Activated CD8-positive, alpha-beta memory T cell treated with anti-CD3 and anti-CD28 coated beads, Interleukin-2, amount 10 ng/mL, durations not matched to agents 7 days and 5 days (primary cell): ENCODE data around the gene DIDO1. TPM values are rescaled to one million over a fixed set of nuclear protein-coding genes. Genes with fewer than 3 reads are reported as not detected.
"Not testable (repeated sequence)": the region's sequence is repeated elsewhere in the genome, so short reads cannot be mapped to it uniquely, and the experiment has no call there.

ENCODE experiments used
- ATAC-seq: fragments of 150-1000 bp; cut with Tn5 transposase; one replicate; pipeline ENCODE4 v1.10.0; 2021; ENCODE audit warnings: moderate library complexity
- CTCF ChIA-PET: fragments of 350-600 bp; sonication (Branson Sonifier 250); formaldehyde crosslinking; loops from one replicate; lab custom pipeline; 2021; ENCODE audit warnings: antibody characterized with exemption; lab: Charles Lee
- DNase-seq: peaks from one replicate; pipeline ENCODE4 v3.0.0-alpha.2; 2020
- H3K27ac Mint-ChIP-seq: one replicate; pipeline ENCODE4 v1.8.0; 2021; ENCODE audit warnings: mild to moderate bottlenecking, mixed read lengths
- H3K27me3 Mint-ChIP-seq: one replicate; pipeline ENCODE4 v1.8.0; 2021; ENCODE audit warnings: mixed read lengths
- H3K36me3 Mint-ChIP-seq: one replicate; pipeline ENCODE4 v1.8.0; 2021; ENCODE audit warnings: mild to moderate bottlenecking, mixed read lengths
- H3K4me1 Mint-ChIP-seq: one replicate; pipeline ENCODE4 v1.8.0; 2021; ENCODE audit warnings: mixed read lengths
- H3K4me3 Mint-ChIP-seq: one replicate; pipeline ENCODE4 v1.8.0; 2021; ENCODE audit warnings: mild to moderate bottlenecking, moderate library complexity, mixed read lengths
- H3K9me3 Mint-ChIP-seq: one replicate; pipeline ENCODE4 v1.8.0; 2022; ENCODE audit warnings: low read depth, mixed read lengths
- total RNA-seq, 2 experiments: library from RNA; stranded (reverse); gene quantifications; one replicate each; pipeline ENCODE4 v1.2.3, GENCODE V29; 2021

Gene DIDO1
- total RNA-seq, 2 experiments from 2014 or later = 64.6 to 87.0 TPM

- Mint-ChIP-seq H3K9me3 (no peaks in the 10 kb centered on the region), H3K36me3 (no peaks in the 10 kb centered on the region), H3K4me1 (peaks cover 11% of the 10 kb centered on the region), H3K4me3 (no peak overlapping the region), H3K27ac (no peak overlapping the region), H3K27me3 (peaks cover 15% of the 10 kb centered on the region)
- no peak for DNase-seq
- ATAC-seq = no peak
- CTCF ChIA-PET = interaction anchor here (1.7 kb wide), 1 partner anchor 41 kb away, joined by 4 read pairs; no protein-coding TSS in a partner anchor
Measured at GRCh38 chr20:62967628-62968351, 41.5 kb upstream of the DIDO1 start.

DNA sequence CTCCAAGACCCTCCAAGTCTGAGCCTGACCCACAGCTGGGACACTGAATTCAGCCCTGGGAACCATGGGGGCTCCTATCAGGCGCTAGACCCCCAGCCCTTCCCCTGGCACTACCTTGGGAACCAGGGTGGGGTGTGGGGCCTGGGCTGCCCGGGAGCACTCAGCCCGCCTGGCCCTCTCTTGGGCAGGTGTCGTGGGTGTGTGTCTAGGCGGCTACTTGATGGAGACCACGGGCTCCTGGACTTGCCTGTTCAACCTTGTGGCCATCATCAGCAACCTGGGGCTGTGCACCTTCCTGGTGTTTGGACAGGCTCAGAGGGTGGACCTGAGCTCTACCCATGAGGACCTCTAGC, 40.8 kb upstream of the DIDO1 start:
- no peaks in the 10 kb centered on the region for H3K9me3 Mint-ChIP-seq
- no peaks in the 10 kb centered on the region for H3K36me3 Mint-ChIP-seq

DNA sequence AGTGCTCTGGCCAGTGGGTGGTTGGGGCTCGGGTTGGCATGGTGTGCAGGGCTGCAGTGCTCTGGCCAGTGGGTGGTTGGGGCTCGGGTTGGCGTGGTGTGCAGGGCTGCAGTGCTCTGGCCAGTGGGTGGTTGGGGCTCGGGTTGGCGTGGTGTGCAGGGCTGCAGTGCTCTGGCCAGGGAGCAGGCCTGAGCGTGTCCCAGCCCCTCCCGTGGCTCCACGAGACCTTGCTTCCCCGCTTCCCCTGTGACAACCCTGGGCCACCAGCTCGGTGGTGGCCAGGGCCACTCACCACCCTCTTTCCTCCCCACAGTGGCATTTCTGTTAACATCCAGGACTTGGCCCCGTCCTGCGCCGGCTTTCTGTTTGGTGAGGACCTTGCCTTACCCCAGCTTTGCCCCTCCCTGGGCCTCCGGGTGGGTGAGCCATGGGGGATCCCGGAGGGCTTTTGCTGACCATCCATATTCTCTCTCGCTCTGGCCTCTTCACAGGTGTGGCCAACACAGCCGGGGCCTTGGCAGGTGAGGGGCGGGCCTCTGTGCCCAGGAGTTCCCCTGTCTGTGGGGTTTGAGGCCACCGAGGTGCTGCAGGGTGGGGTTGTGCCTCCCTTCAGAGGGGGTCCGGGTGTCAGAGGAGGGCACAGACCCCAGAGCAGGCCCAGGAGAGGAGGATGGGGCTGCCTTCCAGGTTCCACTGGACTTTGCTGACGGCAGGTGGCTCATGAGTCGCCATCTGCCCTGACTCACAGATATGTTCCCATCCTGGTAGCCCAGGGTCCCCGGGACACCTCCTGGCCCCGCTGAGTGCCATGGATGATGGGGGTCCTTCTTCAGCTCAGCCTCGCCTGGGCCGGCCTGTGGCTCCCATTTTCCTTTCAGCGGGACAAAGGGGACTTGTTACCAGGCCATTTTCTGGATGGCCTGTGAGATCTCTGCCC, 40.2 kb upstream of the DIDO1 start:
- CTCF ChIA-PET = no interaction called here
- no peak for ATAC-seq
- Mint-ChIP-seq H3K27me3 (peaks cover 5% of the 10 kb centered on the region), H3K36me3 (no peaks in the 10 kb centered on the region), H3K9me3 (no peaks in the 10 kb centered on the region), H3K4me1 (peaks cover under 1% of the 10 kb centered on the region), H3K4me3 (no peak overlapping the region), H3K27ac (no peak overlapping the region)
- DNase-seq = no peak

More for the DNA sequence above, 40.8 kb upstream of the DIDO1 start:
- ATAC-seq (no peak), DNase-seq (no peak)
- no peak overlapping the region for H3K27ac Mint-ChIP-seq
- no peak overlapping the region for H3K4me3 Mint-ChIP-seq
- peaks cover 11% of the 10 kb centered on the region for H3K27me3 Mint-ChIP-seq
- CTCF ChIA-PET = no interaction called here
- peaks cover 7% of the 10 kb centered on the region for H3K4me1 Mint-ChIP-seq

GRCh38 chr20:62965363-62965771, 39.1 kb upstream of the DIDO1 start:
- Mint-ChIP-seq H3K36me3 (no peaks in the 10 kb centered on the region), H3K4me1 (no peaks in the 10 kb centered on the region), H3K4me3 (no peak overlapping the region), H3K27me3 (peaks cover 2% of the 10 kb centered on the region), H3K9me3 (no peaks in the 10 kb centered on the region), H3K27ac (no peak overlapping the region)
- DNase-seq (no peak), ATAC-seq (no peak)
- CTCF ChIA-PET = interaction anchor here (0.5 to 1.5 kb wide), 2 partner anchors 64 to 96 kb away, joined by 4 to 5 read pairs; no protein-coding TSS in a partner anchor

DNA sequence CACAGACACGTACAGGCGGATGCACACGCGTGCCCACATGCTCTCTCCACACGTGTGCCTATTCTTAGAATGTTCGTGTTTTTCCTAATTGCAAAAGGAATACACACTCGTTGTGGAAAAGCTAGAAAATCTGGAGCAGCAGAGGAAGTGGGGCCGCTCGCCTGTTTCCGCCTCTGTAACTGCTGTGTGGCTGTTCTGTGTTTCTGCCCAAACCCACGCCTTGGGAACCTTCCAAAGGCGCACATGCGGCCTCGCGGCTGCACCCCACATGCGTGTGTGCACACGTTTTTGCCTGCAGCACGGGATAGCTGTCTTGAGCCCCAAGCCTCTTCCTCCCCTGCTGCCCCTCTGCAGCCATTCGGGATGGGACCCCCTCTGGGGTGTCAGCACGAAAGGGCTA, 38.4 kb upstream of the DIDO1 start:
- no peak overlapping the region for H3K4me3 Mint-ChIP-seq
- no peaks in the 10 kb centered on the region for H3K27me3 Mint-ChIP-seq
- H3K36me3 Mint-ChIP-seq = no peaks in the 10 kb centered on the region
- no peaks in the 10 kb centered on the region for H3K9me3 Mint-ChIP-seq
- no peak overlapping the region for H3K27ac Mint-ChIP-seq
- no peak for ATAC-seq
- CTCF ChIA-PET = interaction anchor here (1.5 kb wide), 1 partner anchor 63 kb away, joined by 5 read pairs; no protein-coding TSS in a partner anchor
- DNase-seq = no peak
- peaks cover 4% of the 10 kb centered on the region for H3K4me1 Mint-ChIP-seq

DNA sequence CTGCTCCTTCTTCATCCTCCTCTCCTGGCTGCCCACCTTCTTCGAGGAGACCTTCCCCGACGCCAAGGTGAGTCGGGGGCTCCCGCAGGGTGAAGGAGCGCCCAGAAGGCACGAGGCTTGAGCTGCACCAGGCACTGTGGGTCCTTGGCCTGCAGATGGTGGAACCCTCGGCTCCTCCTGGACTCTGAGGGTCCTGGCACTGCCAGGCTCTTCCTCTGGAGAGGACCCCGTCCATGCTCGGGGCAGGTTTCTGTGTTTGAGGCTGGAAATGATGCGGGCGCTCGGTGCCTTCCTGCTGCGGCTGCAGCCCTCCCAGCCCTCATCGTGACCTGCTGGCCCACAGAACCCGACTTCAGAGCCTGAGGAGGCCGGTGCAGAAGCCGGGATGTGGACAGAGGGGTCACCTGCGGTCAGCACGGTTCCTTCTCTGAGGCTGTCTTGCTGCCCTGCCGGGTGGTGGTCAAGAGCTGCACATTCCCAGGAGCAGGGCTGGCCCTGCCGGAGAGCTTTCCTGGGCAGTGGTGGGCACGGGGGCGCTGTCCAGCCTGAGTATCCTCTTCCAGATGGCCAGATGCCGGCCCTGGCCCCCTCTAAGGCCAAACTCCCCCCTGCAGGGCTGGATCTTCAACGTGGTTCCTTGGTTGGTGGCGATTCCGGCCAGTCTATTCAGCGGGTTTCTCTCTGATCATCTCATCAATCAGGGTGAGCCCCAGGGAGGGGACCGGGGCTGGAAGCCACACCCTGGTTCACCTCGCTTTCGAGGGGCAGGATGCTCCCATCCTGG, 37.5 kb upstream of the DIDO1 start:
- CTCF ChIA-PET = interaction anchor here (1.5 kb wide), 1 partner anchor 62 kb away, joined by 5 read pairs; no protein-coding TSS in a partner anchor
- ATAC-seq (no peak), DNase-seq (no peak)
- H3K4me3 Mint-ChIP-seq = no peak overlapping the region
- peaks cover 5% of the 10 kb centered on the region for H3K4me1 Mint-ChIP-seq
- no peaks in the 10 kb centered on the region for H3K36me3 Mint-ChIP-seq
- no peaks in the 10 kb centered on the region for H3K9me3 Mint-ChIP-seq
- H3K27ac Mint-ChIP-seq = no peak overlapping the region
- H3K27me3 Mint-ChIP-seq = no peaks in the 10 kb centered on the region

GRCh38 chr20:62962891-62963613, 36.7 kb upstream of the DIDO1 start:
- no peaks in the 10 kb centered on the region for H3K9me3 Mint-ChIP-seq
- H3K4me1 Mint-ChIP-seq = peaks cover 5% of the 10 kb centered on the region
- CTCF ChIA-PET = no interaction called here
- H3K36me3 Mint-ChIP-seq = no peaks in the 10 kb centered on the region
- ATAC-seq (no peak), DNase-seq (no peak)
- no peak overlapping the region for H3K4me3 Mint-ChIP-seq
- H3K27ac Mint-ChIP-seq = no peak overlapping the region
- no peaks in the 10 kb centered on the region for H3K27me3 Mint-ChIP-seq

DNA sequence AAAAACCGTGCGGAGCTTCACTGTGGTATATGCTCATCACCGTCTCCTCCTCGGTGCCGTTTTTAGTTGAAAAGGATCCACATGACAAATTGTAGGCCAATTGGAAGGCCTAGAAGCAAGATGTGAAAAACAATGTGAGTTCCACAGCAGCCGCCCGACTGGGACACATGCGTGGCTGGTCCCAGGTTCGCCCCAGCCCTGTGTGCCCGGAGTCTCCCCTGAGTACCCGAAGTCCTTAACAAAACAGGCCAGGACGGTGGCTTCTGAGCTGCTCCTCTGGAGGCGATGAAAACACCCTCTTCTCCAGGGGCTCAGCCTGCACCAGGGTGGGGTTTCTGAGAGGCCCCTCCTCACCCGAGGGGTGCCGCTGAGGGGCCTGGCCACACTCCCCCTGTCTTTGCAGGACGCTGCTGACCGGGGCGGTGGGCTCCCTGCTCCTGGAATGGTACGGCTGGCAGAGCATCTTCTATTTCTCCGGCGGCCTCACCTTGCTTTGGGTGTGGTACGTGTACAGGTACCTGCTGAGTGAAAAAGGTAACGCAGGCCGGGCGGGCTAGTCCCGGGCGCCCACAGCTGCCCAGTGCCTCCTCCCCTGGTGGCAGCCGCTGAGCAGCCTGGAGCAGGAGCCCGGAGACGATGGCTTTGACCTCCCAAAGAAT, 36.0 kb upstream of the DIDO1 start:
- H3K27ac Mint-ChIP-seq = no peak overlapping the region
- peaks cover 5% of the 10 kb centered on the region for H3K4me1 Mint-ChIP-seq
- no peak for DNase-seq
- no peaks in the 10 kb centered on the region for H3K9me3 Mint-ChIP-seq
- CTCF ChIA-PET = no interaction called here
- peaks cover 2% of the 10 kb centered on the region for H3K36me3 Mint-ChIP-seq
- no peak for ATAC-seq
- H3K4me3 Mint-ChIP-seq = no peak overlapping the region
- no peaks in the 10 kb centered on the region for H3K27me3 Mint-ChIP-seq

DNA sequence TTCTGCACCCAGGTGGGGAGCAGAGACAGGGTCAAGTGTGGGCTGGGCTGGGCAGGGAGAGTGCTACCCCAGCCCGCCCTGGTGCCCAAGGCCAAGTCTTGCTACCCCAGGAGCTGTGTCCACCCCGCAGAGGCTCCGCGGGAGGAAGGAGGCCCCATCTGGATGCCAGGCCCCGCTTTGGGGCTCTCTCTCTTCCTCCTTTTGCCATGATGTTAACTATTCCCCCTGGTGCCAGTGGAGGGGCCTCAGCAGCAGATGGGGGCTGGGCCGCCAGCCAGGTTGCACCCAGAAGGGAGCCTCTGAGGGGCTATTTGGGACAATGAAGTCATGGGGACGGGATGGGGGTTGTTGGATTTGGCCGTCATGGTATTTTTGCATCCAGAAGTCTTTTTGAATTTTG, 35.5 kb upstream of the DIDO1 start:
- no peaks in the 10 kb centered on the region for H3K9me3 Mint-ChIP-seq
- peaks cover 5% of the 10 kb centered on the region for H3K4me1 Mint-ChIP-seq
- CTCF ChIA-PET = no interaction called here
- no peak overlapping the region for H3K27ac Mint-ChIP-seq
- ATAC-seq (no peak), DNase-seq (no peak)
- peaks cover 2% of the 10 kb centered on the region for H3K36me3 Mint-ChIP-seq
- no peaks in the 10 kb centered on the region for H3K27me3 Mint-ChIP-seq
- no peak overlapping the region for H3K4me3 Mint-ChIP-seq

DNA sequence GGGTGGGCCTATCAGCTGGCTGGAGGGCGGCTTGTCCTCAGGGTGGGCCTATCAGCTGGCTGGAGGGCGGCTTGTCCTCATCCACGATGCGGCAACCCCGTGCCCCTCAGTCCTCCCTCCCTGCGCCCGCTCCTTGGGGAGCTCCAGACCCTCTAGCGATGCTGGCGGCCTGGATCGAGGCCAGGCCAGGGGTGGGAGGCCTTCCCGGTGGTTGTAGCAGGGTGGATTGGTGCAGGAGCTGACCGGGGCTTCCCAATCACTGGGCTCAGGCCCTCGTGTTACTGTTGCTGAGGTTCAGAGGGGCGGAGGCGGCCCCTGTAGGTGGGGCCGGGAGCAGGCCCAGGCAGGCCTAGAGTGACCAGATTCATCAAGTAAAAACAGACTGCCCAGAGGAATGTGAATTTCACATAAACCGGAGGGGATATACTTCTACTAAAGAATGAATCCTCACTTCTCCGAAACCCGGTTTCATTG, 35.0 kb upstream of the DIDO1 start:
- Mint-ChIP-seq H3K27ac (no peak overlapping the region), H3K9me3 (no peaks in the 10 kb centered on the region), H3K4me1 (peaks cover 5% of the 10 kb centered on the region), H3K4me3 (no peak overlapping the region), H3K27me3 (no peaks in the 10 kb centered on the region), H3K36me3 (peaks cover 2% of the 10 kb centered on the region)
- CTCF ChIA-PET = no interaction called here
- ATAC-seq (no peak), DNase-seq (no peak)

GRCh38 chr20:62960446-62961309, 34.4 kb upstream of the DIDO1 start:
- CTCF ChIA-PET, H3K4me3 Mint-ChIP-seq, DNase-seq, H3K9me3 Mint-ChIP-seq, H3K36me3 Mint-ChIP-seq, H3K27ac Mint-ChIP-seq, ATAC-seq, H3K27me3 Mint-ChIP-seq, H3K4me1 Mint-ChIP-seq: not testable (repeated sequence)
